ENCODE measurements around the gene ARHGEF39. TPM values are rescaled to one million over a fixed set of nuclear protein-coding genes. Genes with fewer than 3 reads are reported as not detected.

ARHGEF39 gene
- total and polyA plus RNA-seq, 9 of the 15 experiments (the other 6 are each of a cell fraction or from before 2014, with no cell fraction given) = 2.8 to 21.7 (median 12.9) TPM

- no peak overlapping the region for H3K4me3 ChIP-seq
- no peak overlapping the region for H3K4me2 ChIP-seq (ENCODE audit: insufficient read depth, low read length)
- TF ChIP-seq RBBP5 (IDR thresholded peaks at IDR 0.05; ENCODE audit: borderline replicate concordance, insufficient read depth, low read length, poor library complexity, severe bottlenecking) (no peak), WHSC1 (IDR thresholded peaks at IDR 0.05; ENCODE audit: low read length) (no peak), CBX1 (IDR thresholded peaks at IDR 0.05; ENCODE audit: low read depth) (no peak), CTCF (IDR thresholded peaks at IDR 0.05 in 2 of 3, conservative IDR thresholded peaks at IDR 0.05 in 1 of 3; ENCODE audit: insufficient read depth in 2 of 3, low read depth in 1 of 3, low read length in 3 of 3) (no peak), PHTF2 (CRISPR knock-in tag; IDR thresholded peaks at IDR 0.05) (no peak), XRCC4 (IDR thresholded peaks at IDR 0.05; ENCODE audit: extremely low read depth, insufficient read depth, insufficient read length) (no peak), SIRT6 (IDR thresholded peaks at IDR 0.05; ENCODE audit: low read depth, low read length) (no peak)
- H3K79me2 ChIP-seq (ENCODE audit: control insufficient read depth, insufficient read depth, low read length) = no peaks in the 10 kb centered on the region
- WGBS (ENCODE audit: insufficient coverage, low coverage, missing lambda C conversion rate) = 64% methylated on average over 6 of the region's 8 CpGs
- ATAC-seq = no peak
- no peaks in the 10 kb centered on the region for H3K4me1 ChIP-seq (replicated peaks in 1 of 2; ENCODE audit: control insufficient read depth in 2 of 2, insufficient read depth in 2 of 2, low read length in 2 of 2)
- no peaks in the 10 kb centered on the region for H4K20me1 ChIP-seq (replicated peaks; ENCODE audit: control insufficient read depth, insufficient read depth, low read length)
- no peak for FAIRE-seq
- in situ Hi-C loops (cut with MboI) (no loop called here), intact Hi-C loops (cut with micrococcal nuclease) (no loop called here)
- H2AFZ ChIP-seq (ENCODE audit: low read depth, low read length) = no peak overlapping the region
- ChIA-PET POLR2A (interaction anchor here (0.6 to 1.7 kb wide), 5 partner anchors 9 to 31 kb away, joined by 3 to 6 read pairs (median 4); no protein-coding TSS in a partner anchor), CTCF (ENCODE audit: low intra/inter-chr PET ratio) (no interaction called here)
- H3K9ac ChIP-seq (ENCODE audit: insufficient read depth in 1 of 2, low read depth in 2 of 2, low read length in 2 of 2) = no peak overlapping the region
- peaks cover 3% of the 10 kb centered on the region for H3K9me1 ChIP-seq (ENCODE audit: control insufficient read depth, insufficient read depth, low read length)
- H3K27me3 ChIP-seq (ENCODE audit: control insufficient read depth in 2 of 2, insufficient read depth in 2 of 2, low read length in 2 of 2) = no peaks in the 10 kb centered on the region
- H3K36me3 ChIP-seq (ENCODE audit: control insufficient read depth, insufficient read depth, low read length) = peaks cover 92% of the 10 kb centered on the region
- no peak for DNase-seq (ENCODE audit: extremely low read depth in 1 of 4, low spot score in 3 of 4)
- no peaks in the 10 kb centered on the region for H3K9me3 ChIP-seq (replicated peaks; ENCODE audit: control insufficient read depth, insufficient read depth, low read depth, low read length)
- BruUV-seq (replicated peaks) = no TSS peak
- no peak overlapping the region for H3K27ac ChIP-seq (ENCODE audit: extremely low read depth, low read depth, low read length)
Observed at GRCh38 chr9:35705372-35705771, 40.4 kb upstream of the ARHGEF39 start.
